ENCODE measurements around the gene SAMD1. TPM values are rescaled to one million over a fixed set of nuclear protein-coding genes. Genes with fewer than 3 reads are reported as not detected.

SAMD1 gene
- total RNA-seq, result 10 to 100 TPM; 50.6 to 72.9 TPM
- 34.0 TPM for polyA plus RNA-seq (ENCODE audit: insufficient read depth, low read depth, low replicate concordance)
- long read RNA-seq, donor 1, transcript SAMD1-202 (5 exons, 2,164 nt), result major isoform, 25 of 26 reads
- long read RNA-seq, donor 1, partial matches to known transcripts, result 0 of 26 reads
- long read RNA-seq, donor 1, other reads (novel, unspliced or antisense), result 0 of 26 reads
- long read RNA-seq, donor 2, transcript SAMD1-202 (5 exons, 2,164 nt), result major isoform, 19 of 20 reads
- long read RNA-seq, donor 2, partial matches to known transcripts, result 0 of 20 reads
- long read RNA-seq, donor 2, other reads (novel, unspliced or antisense), result 0 of 20 reads

- TF ChIP-seq POLR2A (IDR thresholded peaks at IDR 0.05) (no peak), CTCF (IDR thresholded peaks at IDR 0.05) (no peak)
- intact Hi-C loops (cut with DNase I; ENCODE audit: low total_unique reads), result no loop called here
Measured at GRCh38 chr19:14090509-14091080, at the start of gene SAMD1. SAMD1 (minus strand) TSS chr19:14090751.

GRCh38 chr19:14139944-14140343 is 49.4 kb upstream of the SAMD1 start:
- intact Hi-C loops (cut with DNase I; ENCODE audit: low total_unique reads), result no loop called here

More at GRCh38 chr19:14090509-14091080, at the start of gene SAMD1:
- H3K4me1 ChIP-seq, result peaks cover 19% of the 10 kb centered on the region
- H3K27ac ChIP-seq, result peak within 1 kb of the TSS; percentile 89 to 97
- H3K4me3 ChIP-seq, result peak within 1 kb of the TSS; percentile 71 to 82
- H3K36me3 ChIP-seq (ENCODE audit: low read depth, missing control alignments), result no peaks in the 10 kb centered on the region
- H3K27me3 ChIP-seq, result no peaks in the 10 kb centered on the region
- no peaks in the 10 kb centered on the region for H3K9me3 ChIP-seq
- WGBS, 2 donors, result 0 to 1% methylated on average over 31 to 39 of the region's 65 CpGs
- peak; percentile 94 for DNase-seq

GRCh38 chr19:14138576-14139265 is 48.2 kb upstream of the SAMD1 start:
- 61 to 65% methylated on average over 9 of the region's 9 CpGs for WGBS, 2 donors
- no peaks in the 10 kb centered on the region for H3K9me3 ChIP-seq
- TF ChIP-seq POLR2A (IDR thresholded peaks at IDR 0.05) (no peak), CTCF (IDR thresholded peaks at IDR 0.05) (no peak)
- no peak for DNase-seq
- no peak overlapping the region for H3K4me3 ChIP-seq
- peak overlapping the region; percentile 23 to 91 for H3K27ac ChIP-seq
- H3K27me3 ChIP-seq, result no peaks in the 10 kb centered on the region
- H3K4me1 ChIP-seq, result peaks cover 28% of the 10 kb centered on the region
- H3K36me3 ChIP-seq (ENCODE audit: low read depth, missing control alignments), result no peaks in the 10 kb centered on the region
- intact Hi-C loops (cut with DNase I; ENCODE audit: low total_unique reads), result no loop called here

More at GRCh38 chr19:14139944-14140343, 49.4 kb upstream of the SAMD1 start:
- no peak for TF ChIP-seq POLR2A (IDR thresholded peaks at IDR 0.05)
- no peak for TF ChIP-seq CTCF (IDR thresholded peaks at IDR 0.05)
- H3K4me3 ChIP-seq, result no peak overlapping the region
- H3K9me3 ChIP-seq, result no peaks in the 10 kb centered on the region
- 75 to 79% methylated on average over 9 of the region's 9 CpGs for WGBS, 2 donors
- H3K27me3 ChIP-seq, result no peaks in the 10 kb centered on the region
- H3K27ac ChIP-seq, result peak overlapping the region in 1 of 2 donors; percentile 91
- no peak for DNase-seq
- H3K36me3 ChIP-seq (ENCODE audit: low read depth, missing control alignments), result no peaks in the 10 kb centered on the region
- peaks cover 28% of the 10 kb centered on the region for H3K4me1 ChIP-seq

- 0 to 1% methylated on average over 10 to 75 of the region's 78 CpGs for WGBS, 2 donors
- Histone ChIP-seq H3K4me1 (peaks cover 25% of the 10 kb centered on the region), H3K4me3 (peak within 1 kb of the TSS; percentile 68 to 83), H3K27ac (peak within 1 kb of the TSS; percentile 91 to 92), H3K36me3 (ENCODE audit: low read depth, missing control alignments) (no peaks in the 10 kb centered on the region), H3K9me3 (no peaks in the 10 kb centered on the region), H3K27me3 (no peaks in the 10 kb centered on the region)
- DNase-seq, result peak; percentile 100
- intact Hi-C loops (cut with DNase I; ENCODE audit: low total_unique reads), result no loop called here
- TF ChIP-seq POLR2A (IDR thresholded peaks at IDR 0.05) (no peak), CTCF (IDR thresholded peaks at IDR 0.05) (peak; percentile 74 to 96 (median 95))
Measured at GRCh38 chr19:14136509-14137281, 46.1 kb upstream of the SAMD1 start, which contains the start of gene ASF1B. ASF1B (minus strand) TSS chr19:14136589; CDS start chr19:14136456, 133 bp downstream.
